K562 (cell line): ENCODE data around the gene CDK4. TPM values are rescaled to one million over a fixed set of nuclear protein-coding genes. Genes with fewer than 3 reads are reported as not detected.
A peak's percentile ranks its signal among the peaks of the same experiment; 100 is the strongest.

Source experiments
- ATAC-seq: fragments of 200-7000 bp; cut with Tn5 transposase; 3 replicates; pipeline ENCODE4 v1.9.1; 2020; ENCODE audit warnings: moderate library complexity
- BruUV-seq: library from RNA; stranded (reverse); fragments of 400-500 nt; replicated peaks from 2 replicates; lab custom pipeline; 2021; lab: Mats Ljungman, UMichigan
- CTCF ChIA-PET: fragments of 300-600 bp; formaldehyde crosslinking; extraction: SDS; loops from one replicate; lab custom pipeline; 2021; ENCODE audit warnings: low intra/inter-chr PET ratio; lab: Yijun Ruan, JAX
- POLR2A ChIA-PET: fragments of 300-600, 350-650 bp; sonication (Branson Sonifier 250); formaldehyde crosslinking; extraction: SDS; loops from one replicate; lab custom pipeline; 2021; ENCODE audit warnings: antibody characterized with exemption, inconsistent platforms; lab: Yijun Ruan, JAX
- DNase-seq, 4 experiments: peaks; one replicate each; pipeline versions ENCODE4 v3.0.0 to v3.0.0-alpha.2; 2011 to 2018; ENCODE audit warnings: low spot score in 3 of 4, mixed read lengths in 3 of 4; ENCODE audit errors: extremely low read depth in 1 of 4
- FAIRE-seq: peaks from 2 replicates; lab custom pipeline; 2011; peaks lifted over from hg19 to GRCh38; lab: Jason Lieb, UNC
- H2AFZ ChIP-seq: 2 replicates; pipeline ENCODE4 v1.6.0; 2011; ENCODE audit warnings: low read depth, low read length, control low read depth, inconsistent platforms
- H3K27ac ChIP-seq: fragments of 200-600 bp; 3 replicates; pipeline ENCODE4 v1.8.0; 2011; ENCODE audit warnings: low read depth, mild to moderate bottlenecking, control low read depth, inconsistent platforms, low read length, moderate library complexity, mixed read lengths; ENCODE audit errors: extremely low read depth
- H3K27me3 ChIP-seq, 2 experiments: fragments of 300-600 bp in 1 of 2; 2 replicates in 1 of 2; 3 replicates in 1 of 2; pipeline versions ENCODE4 v1.6.0 to v1.8.0; 2011; ENCODE audit warnings: inconsistent platforms in 2 of 2, low read length in 2 of 2, mild to moderate bottlenecking in 1 of 2, mixed read lengths in 1 of 2, moderate library complexity in 1 of 2; ENCODE audit not compliant: control insufficient read depth in 2 of 2, insufficient read depth in 2 of 2
- H3K36me3 ChIP-seq: fragments of 300-600 bp; 3 replicates; pipeline ENCODE4 v1.8.0; 2011; ENCODE audit warnings: mild to moderate bottlenecking, low read length, inconsistent platforms; ENCODE audit not compliant: control insufficient read depth, insufficient read depth
- H3K4me1 ChIP-seq, 2 experiments: fragments of 200-600 bp in 1 of 2; replicated peaks in 1 of 2; 2 replicates in 1 of 2; 3 replicates in 1 of 2; pipeline versions ENCODE4 v1.5.1 to v1.8.0; 2011; ENCODE audit warnings: inconsistent platforms in 2 of 2, low read length in 2 of 2, mild to moderate bottlenecking in 1 of 2, mixed read lengths in 1 of 2, moderate library complexity in 1 of 2; ENCODE audit not compliant: control insufficient read depth in 2 of 2, insufficient read depth in 2 of 2
- H3K4me2 ChIP-seq: 2 replicates; pipeline ENCODE4 v1.6.1; 2011; ENCODE audit warnings: low read length, control low read depth, inconsistent platforms, mixed read lengths; ENCODE audit not compliant: insufficient read depth
- H3K4me3 ChIP-seq: fragments of 200-600 bp; sonication (generic), shearing (Covaris generic); 2 replicates; pipeline ENCODE4 v1.5.1; 2016; ENCODE audit warnings: control low read depth, inconsistent platforms
- H3K79me2 ChIP-seq: fragments of 200-600 bp; 3 replicates; pipeline ENCODE4 v1.8.0; 2011; ENCODE audit warnings: low read length, inconsistent platforms; ENCODE audit not compliant: control insufficient read depth, insufficient read depth
- H3K9ac ChIP-seq, 2 experiments: 2 replicates each; pipeline versions ENCODE4 v1.6.0 to v1.6.1; 2011; ENCODE audit warnings: low read depth in 2 of 2, low read length in 2 of 2, control low read depth in 1 of 2, inconsistent platforms in 1 of 2, mild to moderate bottlenecking in 1 of 2, mixed read lengths in 1 of 2; ENCODE audit not compliant: insufficient read depth in 1 of 2
- H3K9me1 ChIP-seq: one replicate; pipeline ENCODE4 v1.6.0; 2011; ENCODE audit warnings: inconsistent platforms, mild to moderate bottlenecking, low read length, moderate library complexity; ENCODE audit not compliant: control insufficient read depth, insufficient read depth
- H3K9me3 ChIP-seq: replicated peaks from 2 replicates; pipeline ENCODE4 v1.5.1; 2011; ENCODE audit warnings: low read depth, low read length, inconsistent platforms; ENCODE audit not compliant: control insufficient read depth, insufficient read depth
- H4K20me1 ChIP-seq: replicated peaks from 2 replicates; pipeline ENCODE4 v1.6.1; 2011; ENCODE audit warnings: low read length, inconsistent platforms, mixed read lengths; ENCODE audit not compliant: control insufficient read depth, insufficient read depth
- BMI1 ChIP-seq: fragments of 150-350 bp; IDR thresholded peaks from 2 replicates; pipeline ENCODE4 v1.6.1; 2014; ENCODE audit warnings: low read length
- CBFB ChIP-seq: sonication (generic); formaldehyde crosslinking; IDR thresholded peaks from 2 replicates; pipeline ENCODE4 v1.4.0; 2020; ENCODE audit warnings: mild to moderate bottlenecking, missing genetic modification reagents
- CBX5 ChIP-seq: IDR thresholded peaks from 2 replicates; pipeline ENCODE4 v1.6.1; 2014; ENCODE audit warnings: low read depth, borderline replicate concordance
- HNRNPH1 ChIP-seq: fragments of 200-400 bp; formaldehyde crosslinking; optimal IDR thresholded peaks from 2 replicates; pipeline ENCODE3; 2017; ENCODE audit warnings: low read depth, mild to moderate bottlenecking, low read length, moderate library complexity
- KDM2B ChIP-seq: fragments of 250-450 bp; sonication (Bioruptor Pico); IDR thresholded peaks from 2 replicates; pipeline ENCODE4 v1.8.0; 2021; ENCODE audit warnings: mild to moderate bottlenecking, moderate library complexity
- KLF10 ChIP-seq: fragments of 250-450 bp; sonication (Bioruptor Pico); IDR thresholded peaks from 2 replicates; pipeline ENCODE4 v1.6.1; 2021; ENCODE audit warnings: matching md5 sums
- MAFF ChIP-seq: IDR thresholded peaks from 2 replicates; pipeline ENCODE4 v1.6.1; 2012; ENCODE audit warnings: low read length, improper control_type of control experiment
- MBD1 ChIP-seq: fragments of 250-450 bp; sonication (Bioruptor Pico); IDR thresholded peaks from 2 replicates; pipeline ENCODE4 v1.8.0; 2022; ENCODE audit warnings: inconsistent platforms
- PML ChIP-seq: IDR thresholded peaks from 2 replicates; pipeline ENCODE4 v1.6.1; 2012; ENCODE audit warnings: low read length, inconsistent platforms
- RERE ChIP-seq: sonication (generic); formaldehyde crosslinking; IDR thresholded peaks from 2 replicates; pipeline ENCODE4 v1.8.0; 2023; ENCODE audit warnings: missing genetic modification reagents, mild to moderate bottlenecking, borderline replicate concordance
- SMARCB1 ChIP-seq: IDR thresholded peaks from 2 replicates; pipeline ENCODE4 v1.6.1; 2011; ENCODE audit warnings: improper control_type of control experiment, low read depth; ENCODE audit not compliant: insufficient read length
- SRF ChIP-seq, 2 experiments: fragments of 250-450, 450-650 bp in 1 of 2; sonication (Bioruptor Pico) in 1 of 2; sonication (generic) in 1 of 2; formaldehyde crosslinking; IDR thresholded peaks; 2 replicates each; pipeline versions ENCODE4 v1.5.0 to v1.5.1; 2020 to 2022; ENCODE audit warnings: mild to moderate bottlenecking in 1 of 2, missing genetic modification reagents in 1 of 2
- U2AF2 ChIP-seq: fragments of 200-400 bp; formaldehyde crosslinking; optimal IDR thresholded peaks from 2 replicates; pipeline ENCODE3; 2017; ENCODE audit warnings: low read depth, mild to moderate bottlenecking, low read length
- ZNF280A ChIP-seq: fragments of 450-650 bp; IDR thresholded peaks from 2 replicates; pipeline ENCODE4 v1.6.1; 2018; ENCODE audit warnings: mild to moderate bottlenecking, low read depth; ENCODE audit not compliant: partially characterized antibody
- WGBS: fragments of 100-300 bp; shearing (Covaris generic); methylation state at CpG from one replicate; pipeline ENCODE4 v1.1.6; 2016; ENCODE audit warnings: low coverage, mixed read lengths; ENCODE audit not compliant: insufficient coverage; ENCODE audit errors: missing lambda C conversion rate; 5-methylcytosine and 5-hydroxymethylcytosine counted together
- in situ Hi-C: fragments of 300-500 bp; cut with MboI; formaldehyde crosslinking; loops from 4 replicates; pipeline ENCODE4 v1.15.0; 2018; ENCODE audit warnings: inconsistent platforms, mixed read lengths
- intact Hi-C: fragments of 100-400 bp; cut with micrococcal nuclease; formaldehyde crosslinking; loops from 2 replicates; pipeline ENCODE4 v1.14.2; 2022
- polyA plus RNA-seq, 8 experiments: library from polyadenylated mRNA; depleted of rRNA in 4 of 8; stranded (reverse) in 5 of 8; unstranded in 3 of 8; fragments of >200 nt; fragmentation: Nextera tagmentation in 2 of 8; fragmentation: Illumina TruSeq in 1 of 8; extraction: Ambion mirVana in 2 of 8; extraction: Trizol in 1 of 8; gene quantifications; 2 replicates each; pipeline versions ENCODE4 v1.2.1 to v1.2.3, GENCODE V29; 2011 to 2014; ENCODE audit warnings: inconsistent platforms in 1 of 8, missing spikeins in 1 of 8
- total RNA-seq, 7 experiments: library from RNA; depleted of rRNA in 6 of 7; stranded (reverse); fragments of >200 nt in 6 of 7; fragmentation: Illumina TruSeq in 2 of 7; extraction: Trizol in 2 of 7; gene quantifications; 2 replicates each; pipeline versions ENCODE4 v1.2.1 to v1.2.3, GENCODE V29; 2011 to 2021; ENCODE audit warnings: low replicate concordance in 1 of 7

The CDK4 gene
- total and polyA plus RNA-seq, 9 of the 15 experiments (the other 6 are each of a cell fraction or from before 2014, with no cell fraction given): 37.8 to 436 (median 238) TPM

DNA sequence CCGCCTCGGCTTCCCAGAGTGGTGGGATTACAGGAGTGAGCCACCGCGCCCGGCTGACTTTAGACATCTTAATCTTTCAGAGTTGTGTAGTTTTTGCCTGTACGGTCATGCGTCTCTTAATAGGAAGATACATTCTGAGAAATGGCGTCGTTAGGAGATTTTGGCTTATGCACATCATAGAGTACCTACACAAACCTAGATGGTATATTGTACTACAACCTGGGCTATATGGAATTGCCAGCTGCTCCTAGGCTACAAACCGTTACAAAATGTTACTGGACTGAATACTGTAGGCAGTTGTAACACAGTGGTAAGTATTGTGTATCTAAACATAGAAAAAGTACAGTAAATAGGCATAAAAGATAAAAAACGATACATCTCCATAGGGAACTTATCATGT lies 31.8 kb upstream of the CDK4 start (continued):
- no peak for TF ChIP-seq MBD1 (CRISPR knock-in tag)
- no peak for TF ChIP-seq MAFF
- TF ChIP-seq SMARCB1: no peak

DNA sequence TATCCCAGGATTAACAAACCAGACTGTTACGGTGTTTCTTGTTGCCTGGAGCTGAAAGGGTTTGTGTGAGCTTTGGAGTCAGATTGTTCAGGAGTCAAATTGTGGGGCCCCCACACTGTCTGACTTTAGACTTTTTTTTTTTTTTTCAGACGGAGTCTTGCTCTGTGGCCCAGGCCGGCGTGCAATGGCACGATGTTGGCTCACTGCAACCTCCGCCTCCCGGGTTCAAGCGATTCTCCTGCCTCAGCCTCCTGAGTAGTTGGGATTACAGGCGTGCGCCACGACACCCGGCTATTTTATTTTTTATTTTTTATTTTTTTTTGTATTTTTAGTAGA lies 31.3 kb upstream of the CDK4 start:
- H3K27ac ChIP-seq: peak overlapping the region; percentile 75
- no peak for FAIRE-seq
- TF ChIP-seq RERE (CRISPR knock-in tag): no peak
- no peak for TF ChIP-seq CBFB (CRISPR knock-in tag)
- TF ChIP-seq PML: no peak
- no peak for TF ChIP-seq BMI1
- no peak for TF ChIP-seq KDM2B (CRISPR knock-in tag)
- TF ChIP-seq KLF10 (CRISPR knock-in tag): no peak
- TF ChIP-seq CBX5: no peak
- no peak for TF ChIP-seq SRF (CRISPR knock-in tag; IDR thresholded peaks at IDR 0.05)
- no peak for TF ChIP-seq ZNF280A
- no peak for TF ChIP-seq U2AF2
- no peak for TF ChIP-seq HNRNPH1

More for the DNA sequence above, 31.3 kb upstream of the CDK4 start:
- peak; percentile 11 for ATAC-seq
- Histone ChIP-seq H4K20me1 (no peaks in the 10 kb centered on the region), H3K79me2 (peaks cover 28% of the 10 kb centered on the region), H3K9ac (peak overlapping the region; percentile 89 to 99), H3K36me3 (peaks cover 53% of the 10 kb centered on the region), H3K4me3 (peak overlapping the region; percentile 69), H3K4me1 (peaks cover 8 to 12% of the 10 kb centered on the region in 2 experiments; a peak in 4 of 5 replicates), H3K4me2 (peak overlapping the region; percentile 96), H3K9me3 (no peaks in the 10 kb centered on the region), H3K9me1 (no peaks in the 10 kb centered on the region), H3K27me3 (no peaks in the 10 kb centered on the region), H2AFZ (0 out of 2 replicates have a peak overlapping the region, but pooled peaks have one; percentile 87)
- 31% methylated on average over 7 of the region's 12 CpGs for WGBS
- POLR2A ChIA-PET: interaction anchor here (0.6 to 1.3 kb wide), 9 partner anchors 10 to 41 kb away, joined by 3 to 7 read pairs (median 4); partner anchors contain the start of genes CYP27B1, EEF1AKMT3 and METTL1
- in situ Hi-C loops (no loop called here), intact Hi-C loops (no loop called here)
- CTCF ChIA-PET: interaction anchor here (0.6 to 1.9 kb wide), 2 partner anchors 121 to 123 kb away, joined by 4 to 14 read pairs; no protein-coding TSS in a partner anchor
- DNase-seq: no peak
- no TSS peak for BruUV-seq
